GM23248 (cell line): ENCODE results near the gene GADD45GIP1.

Experiments used
- EZH2 ChIP-seq: fragments of 200-600 bp; sonication (generic); IDR thresholded peaks from 2 replicates; pipeline ENCODE4 v1.6.1; 2018; ENCODE audit warnings: antibody characterized with exemption, mild to moderate bottlenecking; ENCODE audit not compliant: insufficient read depth, poor library complexity, severe bottlenecking
- EZH2phosphoT487 ChIP-seq: fragments of 200-600 bp; sonication (generic); IDR thresholded peaks from 2 replicates; pipeline ENCODE4 v1.6.1; 2018; ENCODE audit warnings: antibody characterized with exemption, moderate library complexity, mild to moderate bottlenecking, low read depth; ENCODE audit not compliant: insufficient read depth

DNA sequence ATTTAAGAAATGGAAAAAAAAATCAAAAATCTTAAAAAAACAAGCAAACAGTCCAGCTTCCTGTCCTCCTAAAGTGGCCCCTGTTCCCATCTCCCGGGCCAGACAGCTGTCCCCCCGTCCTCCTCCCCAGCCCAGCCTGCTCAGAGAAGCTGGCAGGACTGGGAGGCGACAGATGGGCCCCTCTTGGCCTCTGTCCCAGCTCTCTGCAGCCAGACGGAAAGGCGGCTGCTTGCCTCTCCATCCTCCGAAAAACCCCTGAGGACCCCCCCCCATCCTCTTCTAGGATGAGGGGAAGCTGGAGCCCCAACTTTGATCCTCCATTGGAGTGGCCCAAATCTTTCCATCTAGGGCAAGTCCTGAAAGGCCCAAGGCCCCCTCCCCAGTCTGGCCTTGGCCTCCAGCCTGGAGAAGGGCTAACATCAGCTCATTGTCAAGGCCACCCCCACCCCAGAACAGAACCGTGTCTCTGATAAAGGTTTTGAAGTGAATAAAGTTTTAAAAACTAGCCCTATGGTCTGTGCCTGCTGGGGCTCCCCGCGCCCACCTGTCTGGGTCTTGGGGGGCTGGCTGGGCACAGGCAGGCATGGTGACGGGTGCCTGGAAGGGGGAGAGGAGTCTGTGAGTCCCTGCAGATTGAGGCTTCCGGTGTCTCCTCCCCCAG lies 3.8 kb downstream of the GADD45GIP1 start:
- TF ChIP-seq EZH2phosphoT487 (no peak), EZH2 (no peak)
